Heart left ventricle (tissue), 13 donors: ENCODE results near the gene ASIC4.

Experiments
- CTCF ChIP-seq, 12 donors: fragments of 200-600 bp; sonication (generic) in 4 of 12; IDR thresholded peaks; one replicate each; pipeline versions ENCODE4 v1.5.0 to v1.8.0; 2018 to 2022; ENCODE audit warnings: antibody characterized with exemption in 12 of 12, mild to moderate bottlenecking in 5 of 12
- POLR2A ChIP-seq, 2 donors: fragments of 450-650 bp; IDR thresholded peaks; one replicate each; pipeline ENCODE4 v1.6.1; 2017; ENCODE audit warnings: antibody characterized with exemption in 2 of 2, mild to moderate bottlenecking in 2 of 2, moderate library complexity in 2 of 2
- donor health status: ischemic (EF 13 %, LVEDD 7.1; RV severe dilation, severe dysfunction).
- donor health status: DM: no; HTN: yes; CAD: no.
- donor health status: DM: no; HTN: no; CAD: no.
- donor health status: ischemic (EF 25% LVEDD 6.9; RV normal size, moderate dysfunction).
- donor health status: ischemic (EF 25% LVEDD 5.7; RV mildly dilated, moderate dysfunction).
- donor health status: ischemic (EF 35%, LVEDD 5.7; RV mildly dilated, moderate dysfunction).
- donor health status: nonischemic (EF 11% LVEDD 7.7; RV severe dilation, severe dysfunction).
- donor health status: DM: yes; HTN: yes; CAD: no.
- donor health status: PGD.
- donor health status: ischemic (EF 29% LVEDD 5.4; RV normal size, mild dysfunction).
- donor health status: nonischemic (EF 23%, LVEDD 6.1; RV moderate dilation, normal function).

- TF ChIP-seq CTCF (IDR thresholded peaks at IDR 0.05) (no peak), POLR2A (IDR thresholded peaks at IDR 0.05) (no peak)
These were observed at the start of gene ASIC4 for GRCh38 chr2:219514196-219514761.
